NK-92 (cell line): ENCODE measurements around the gene TYMP.

ENCODE experiments used
- DNase-seq: peaks from one replicate; lab custom pipeline; 2025; ENCODE audit not compliant: unreplicated experiment; lab: John Stamatoyannopoulos, UW

TYMP gene

DNA sequence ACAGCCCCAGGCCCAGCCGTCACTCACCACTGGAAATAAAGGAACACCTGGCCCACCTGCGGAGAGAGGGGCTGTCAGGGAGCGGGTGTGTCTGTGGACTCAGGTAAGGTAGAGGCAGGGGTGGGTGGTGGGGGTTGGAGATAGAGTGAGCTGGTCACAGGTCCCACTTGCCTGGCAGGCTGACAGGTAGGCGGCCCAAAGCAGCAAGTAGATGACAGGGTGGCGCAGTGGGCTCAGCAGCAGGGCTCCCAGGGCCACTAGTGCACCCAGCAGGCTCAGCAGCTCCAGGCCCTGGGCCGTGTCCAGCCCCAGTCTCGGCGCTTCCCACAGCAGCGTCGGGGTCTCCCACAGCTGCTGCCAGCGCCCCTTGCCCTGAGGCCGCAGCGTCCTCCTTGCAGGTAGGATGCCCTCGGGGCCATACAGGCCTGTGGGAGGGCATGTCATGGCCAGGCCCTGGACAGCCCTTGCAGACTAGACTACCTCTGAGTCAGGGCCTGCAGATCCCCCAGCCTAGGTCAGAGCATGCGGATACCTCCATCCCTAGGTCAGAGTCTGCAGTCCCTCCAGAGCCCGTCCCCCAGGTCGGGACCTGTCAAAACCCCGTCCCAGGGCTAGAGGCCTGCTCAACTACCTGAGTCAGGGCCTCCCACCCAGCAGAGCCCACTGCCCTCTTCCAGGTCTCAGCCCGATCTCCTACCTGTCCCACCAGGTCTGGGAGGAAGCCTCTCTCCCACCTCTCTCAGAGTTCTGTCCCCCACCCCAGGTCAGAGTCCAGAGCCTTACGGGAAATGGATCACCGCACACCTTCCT is 23.0 kb downstream of the TYMP start:
- DNase-seq, result no peak

DNA sequence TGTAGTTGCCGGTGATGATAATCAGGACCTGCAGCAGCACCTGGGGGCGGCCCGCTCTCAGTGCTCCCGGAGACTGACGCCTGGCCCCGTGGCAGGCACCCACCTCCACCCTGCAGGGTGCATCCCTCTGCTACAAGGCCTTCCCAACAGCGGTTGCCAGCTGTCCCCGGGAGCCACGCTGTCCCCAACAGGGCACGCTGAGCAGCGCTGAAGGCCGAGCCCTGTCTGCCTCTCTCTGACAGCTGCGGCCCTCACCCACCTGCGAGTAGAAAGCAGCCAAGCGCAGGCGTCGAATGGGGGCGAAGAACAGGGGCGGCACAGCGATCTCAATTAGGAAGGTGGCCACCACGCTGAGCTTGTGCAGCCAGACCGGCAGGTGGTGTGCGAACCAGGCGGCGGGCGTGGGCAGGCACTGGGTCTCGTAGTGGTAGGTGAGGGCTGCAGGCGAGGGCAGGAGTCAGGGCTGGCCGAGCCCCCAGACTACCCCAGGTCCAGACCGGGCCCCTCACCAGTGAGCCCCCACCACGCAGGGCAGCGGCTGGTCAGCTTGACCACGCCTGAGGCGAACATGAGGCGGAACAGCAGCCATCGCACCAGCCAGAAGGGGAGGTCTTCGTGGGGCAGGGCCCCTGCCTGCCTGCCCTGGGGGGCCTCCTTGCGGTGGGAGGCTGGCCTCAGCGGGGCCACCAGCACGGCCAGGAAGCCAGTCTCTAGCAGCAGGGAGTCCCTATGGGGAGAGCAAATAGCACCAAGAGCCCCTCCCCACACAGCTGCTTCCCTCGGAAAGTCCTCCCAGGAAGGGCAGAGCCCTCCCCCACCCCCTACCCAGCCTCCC is 23.8 kb downstream of the TYMP start:
- no peak for DNase-seq

DNA sequence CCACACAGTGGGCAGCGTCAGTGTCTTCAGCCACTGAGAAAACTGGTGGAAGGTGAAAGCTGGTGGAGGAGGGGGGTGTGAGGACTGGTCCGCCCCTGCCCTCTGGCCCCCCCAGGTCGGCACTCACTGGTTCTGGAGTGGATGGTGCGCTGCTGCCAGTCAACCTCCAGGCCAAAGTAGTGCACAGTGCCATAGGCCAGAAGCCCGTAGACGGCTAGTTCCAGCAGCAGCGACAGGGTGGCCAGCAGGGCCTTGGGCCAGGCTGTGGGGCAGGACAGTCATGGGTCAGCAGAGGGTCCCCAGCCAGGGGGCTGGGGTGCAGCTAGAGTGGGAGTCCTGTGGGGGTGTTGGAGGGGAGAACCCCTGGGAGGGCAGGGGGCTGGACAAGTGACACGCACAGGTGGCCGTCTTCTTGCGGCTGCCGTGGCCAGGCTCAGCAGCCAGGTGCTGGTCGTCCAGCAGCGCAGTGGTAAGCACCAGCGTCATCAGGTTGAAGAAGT is 24.5 kb downstream of the TYMP start:
- DNase-seq, result no peak

DNA sequence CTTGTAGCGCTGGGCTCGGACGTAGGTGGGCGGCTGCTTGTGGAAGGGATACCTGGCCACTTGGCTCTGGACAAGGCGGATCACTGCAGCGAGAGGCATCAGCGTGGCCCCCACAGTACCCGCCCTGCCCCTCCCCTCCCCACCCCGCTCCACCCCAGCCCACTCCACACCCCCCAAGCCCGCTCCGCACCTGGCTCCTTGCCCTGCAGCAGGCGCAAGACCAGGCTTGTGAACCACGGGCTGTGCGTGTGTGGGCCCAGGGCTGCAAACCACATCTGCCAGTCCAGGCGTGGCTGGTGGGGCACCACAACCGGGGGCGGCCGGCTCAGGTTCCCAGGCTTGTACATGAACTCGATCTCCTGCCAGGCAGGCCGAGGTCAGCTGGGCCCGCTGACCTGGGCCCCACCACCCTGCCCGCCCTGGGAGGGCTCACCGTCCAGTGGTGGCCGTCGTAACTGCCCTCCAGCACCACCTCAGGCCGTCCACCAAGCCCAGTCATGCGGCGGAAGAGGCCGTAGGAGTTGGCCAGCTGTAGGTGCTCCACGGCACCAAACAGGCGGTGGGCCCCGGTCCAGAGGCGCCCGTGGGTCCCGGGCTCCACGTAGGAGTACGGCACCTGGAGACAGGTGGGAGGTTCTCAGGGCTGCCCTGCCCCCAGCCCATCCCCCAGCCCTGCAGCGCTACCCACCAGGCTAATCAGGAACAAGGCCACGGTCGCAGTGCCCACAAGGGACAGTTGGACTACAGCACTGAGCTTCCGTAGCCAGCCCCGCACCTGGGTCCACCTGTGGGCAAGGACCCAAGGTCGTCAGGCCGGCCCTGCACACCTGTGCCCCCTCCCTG is 25.2 kb downstream of the TYMP start:
- DNase-seq, result no peak

DNA sequence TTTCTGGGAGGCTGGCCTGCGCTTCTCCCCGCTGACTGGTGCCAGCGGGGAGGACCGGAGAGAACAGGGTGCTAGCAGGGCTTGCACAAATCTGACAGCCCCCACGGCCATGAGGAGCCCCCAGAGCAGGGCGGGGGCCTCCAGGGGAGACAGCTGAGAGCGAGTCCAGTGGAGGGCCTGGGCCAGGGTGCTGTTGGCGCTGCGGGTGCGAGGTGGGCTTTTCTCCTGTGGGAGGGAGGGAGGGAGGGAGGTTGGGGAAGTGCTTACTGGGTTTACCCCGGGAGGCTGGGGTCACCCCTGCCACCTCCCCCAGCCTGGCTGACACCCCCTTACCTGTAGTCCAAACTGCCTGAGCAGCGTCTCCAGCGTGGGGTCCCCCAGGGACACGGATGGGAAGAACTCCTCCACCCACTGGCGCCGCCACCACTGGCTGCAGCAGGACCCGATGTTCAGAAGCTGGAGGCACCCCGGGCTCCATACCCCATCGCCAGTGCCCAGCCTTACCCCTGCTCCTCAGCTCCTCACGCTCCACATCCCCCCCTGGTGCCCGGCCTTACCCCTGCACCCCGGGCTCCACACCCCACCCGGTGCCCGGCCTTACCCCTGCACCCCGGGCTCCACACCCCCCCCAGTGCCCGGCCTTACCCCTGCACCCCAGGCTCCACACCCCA is 26.2 kb downstream of the TYMP start:
- DNase-seq, result no peak

DNA sequence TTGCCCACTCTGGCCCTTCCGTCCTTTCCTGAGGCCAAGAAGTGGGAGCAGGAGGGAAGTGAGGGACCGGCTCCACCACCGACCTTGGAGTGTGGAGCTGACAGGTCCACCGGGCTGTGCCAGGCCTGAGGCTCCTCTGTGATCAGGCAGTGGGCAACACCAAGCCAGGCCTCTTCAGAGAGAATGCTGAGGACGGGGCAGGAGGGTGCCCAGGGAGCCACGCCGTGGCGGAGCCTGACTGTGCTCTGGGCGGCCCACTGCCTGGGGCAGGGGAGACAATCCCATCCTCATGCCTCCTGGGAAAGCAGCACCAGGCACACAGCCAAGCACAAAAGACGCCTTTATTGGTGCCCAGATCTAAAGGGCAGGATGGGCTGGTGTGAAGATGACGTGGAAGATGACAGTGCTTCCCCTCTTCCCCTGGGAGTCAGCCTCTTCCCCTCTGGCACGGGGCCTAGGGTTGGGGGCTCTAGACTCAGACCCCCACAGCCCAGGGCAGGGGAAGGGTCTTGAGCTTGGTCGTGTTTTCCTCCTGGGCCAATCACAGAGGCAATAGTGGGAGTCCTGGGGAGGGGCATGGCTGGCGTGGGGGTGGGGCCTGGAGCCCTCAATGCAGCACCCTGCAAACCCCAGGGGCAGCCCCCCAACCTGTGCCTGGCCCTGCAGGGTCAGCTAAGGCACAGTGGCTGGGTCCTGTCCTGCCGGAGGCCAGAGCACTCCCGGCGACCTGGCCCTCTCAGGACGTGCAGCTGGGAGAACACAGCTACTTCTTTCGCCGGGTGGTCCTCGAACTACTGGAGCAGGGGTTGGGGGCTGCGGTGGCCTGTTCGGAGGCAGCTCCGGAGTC is 27.0 kb downstream of the TYMP start:
- no peak for DNase-seq

DNA sequence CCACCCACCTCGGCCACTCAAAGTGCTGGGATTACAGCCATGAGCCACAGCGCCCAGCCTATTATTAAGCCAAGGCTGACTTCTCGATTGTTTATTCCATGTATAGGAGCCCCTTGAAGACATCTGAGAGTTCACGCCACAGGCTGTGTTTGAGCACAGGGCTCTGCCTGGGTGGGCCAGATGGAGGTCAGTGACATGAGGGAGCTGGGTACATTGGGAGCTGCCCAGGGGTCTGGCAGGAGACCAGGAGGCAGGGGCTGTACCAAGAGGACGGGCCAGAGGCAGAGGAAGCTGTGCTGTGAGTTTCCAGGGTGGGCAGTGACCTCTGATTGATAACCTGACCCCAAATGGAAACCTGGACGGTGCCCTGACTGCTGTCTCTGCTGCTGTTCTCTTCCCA is 27.7 kb downstream of the TYMP start:
- DNase-seq, result no peak

DNA sequence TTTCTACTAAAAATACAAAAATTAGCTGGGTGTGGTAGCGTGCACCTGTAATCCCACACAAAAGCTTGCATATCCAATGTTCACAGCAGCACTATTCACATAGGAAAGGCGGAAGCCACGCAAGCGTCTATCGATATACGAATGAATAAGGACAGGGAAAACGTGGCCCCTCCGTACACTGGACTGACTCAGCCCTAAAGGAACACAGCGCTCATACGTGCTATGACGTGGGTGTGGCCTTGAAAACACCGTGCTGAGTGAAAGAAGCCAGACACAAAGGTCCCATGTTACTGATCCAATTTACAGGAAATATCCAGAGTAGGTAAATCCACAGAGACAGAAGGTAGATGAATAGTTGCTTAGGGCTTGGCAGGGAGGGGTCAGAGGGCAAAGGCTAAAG is 29.4 kb downstream of the TYMP start:
- DNase-seq, result no peak

DNA sequence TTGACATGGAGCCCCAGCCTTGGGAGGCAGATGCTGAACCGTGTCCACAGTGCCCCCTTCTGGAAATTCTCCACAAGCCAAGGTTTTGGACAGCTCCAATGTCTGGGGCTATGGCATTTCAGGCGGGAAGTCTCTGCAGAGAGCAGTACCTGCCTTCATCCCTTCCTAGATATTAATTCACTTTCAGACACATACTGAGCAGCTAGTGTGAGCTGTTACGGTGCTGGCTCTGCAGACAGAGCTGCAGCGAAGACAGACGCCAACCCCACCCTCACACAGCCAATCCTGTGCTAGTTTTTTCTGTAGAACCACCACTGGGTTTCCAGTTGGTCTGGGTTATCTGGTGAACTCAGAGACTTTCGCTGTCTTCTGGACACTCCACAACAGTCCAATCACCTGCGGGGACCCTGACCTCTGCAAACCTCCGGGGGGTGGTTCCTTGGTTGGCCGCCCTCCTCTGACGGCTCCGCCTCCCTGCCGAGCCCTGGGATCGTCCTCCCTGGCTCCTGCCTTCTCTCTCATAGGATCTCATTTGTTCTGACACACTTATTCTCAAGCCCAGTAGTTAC is 31.4 kb downstream of the TYMP start:
- DNase-seq, result no peak

DNA sequence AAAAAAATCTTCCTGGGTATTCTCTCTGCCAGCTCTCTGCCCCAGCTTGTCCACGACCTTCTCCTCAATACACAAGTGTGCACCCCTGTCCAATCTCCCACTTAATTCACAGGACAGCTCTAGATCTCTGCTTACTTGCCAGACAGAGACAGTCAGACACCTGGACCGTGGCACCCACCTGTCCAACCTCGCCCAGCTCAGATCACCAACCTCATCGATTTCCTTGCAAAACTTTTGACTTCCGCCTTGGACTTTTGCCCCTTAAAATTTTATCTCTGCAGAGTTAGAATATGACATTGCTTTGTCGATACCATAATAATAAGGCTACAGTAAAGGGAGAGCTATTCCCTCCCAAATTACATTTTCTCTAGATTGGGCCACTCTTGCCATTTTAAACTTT is 32.7 kb downstream of the TYMP start:
- no peak for DNase-seq

DNA sequence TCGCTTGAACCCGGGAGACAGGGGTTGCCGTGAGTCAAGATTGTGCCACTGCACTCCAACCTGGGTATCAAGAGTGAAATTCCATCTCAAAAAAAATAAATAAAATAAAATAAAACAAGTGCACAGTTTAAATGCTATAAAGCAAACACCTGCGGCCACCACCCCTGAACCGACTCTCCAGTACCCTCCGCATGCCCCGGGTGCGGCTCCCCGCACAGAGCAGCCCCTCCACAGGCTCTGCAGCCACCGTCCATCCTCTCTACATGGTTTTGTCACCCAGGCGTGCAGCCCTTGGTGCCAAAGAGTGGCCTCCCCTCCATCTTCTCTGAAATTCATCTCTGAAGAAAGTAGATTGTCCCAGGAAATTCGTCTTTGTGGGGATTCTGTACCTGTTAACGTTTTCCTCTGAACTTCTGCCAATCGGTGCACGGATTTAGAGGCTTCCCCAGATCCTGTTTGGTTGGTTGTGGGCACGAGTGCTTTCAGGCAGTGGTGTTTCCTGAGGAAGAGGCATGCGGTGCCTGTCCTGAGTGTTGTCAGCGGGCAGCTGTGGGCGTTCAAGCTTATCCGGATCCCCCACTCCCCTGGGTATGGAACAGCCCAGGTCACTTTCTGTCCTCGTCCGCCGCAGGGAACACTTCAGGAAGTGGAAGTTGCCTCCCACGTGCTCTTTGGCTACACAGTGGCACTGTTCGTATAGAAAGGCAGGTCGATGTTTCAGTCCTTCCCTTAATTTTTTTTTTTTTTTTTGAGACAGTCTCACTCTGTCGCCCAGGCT is 39.1 kb downstream of the TYMP start:
- no peak for DNase-seq

DNA sequence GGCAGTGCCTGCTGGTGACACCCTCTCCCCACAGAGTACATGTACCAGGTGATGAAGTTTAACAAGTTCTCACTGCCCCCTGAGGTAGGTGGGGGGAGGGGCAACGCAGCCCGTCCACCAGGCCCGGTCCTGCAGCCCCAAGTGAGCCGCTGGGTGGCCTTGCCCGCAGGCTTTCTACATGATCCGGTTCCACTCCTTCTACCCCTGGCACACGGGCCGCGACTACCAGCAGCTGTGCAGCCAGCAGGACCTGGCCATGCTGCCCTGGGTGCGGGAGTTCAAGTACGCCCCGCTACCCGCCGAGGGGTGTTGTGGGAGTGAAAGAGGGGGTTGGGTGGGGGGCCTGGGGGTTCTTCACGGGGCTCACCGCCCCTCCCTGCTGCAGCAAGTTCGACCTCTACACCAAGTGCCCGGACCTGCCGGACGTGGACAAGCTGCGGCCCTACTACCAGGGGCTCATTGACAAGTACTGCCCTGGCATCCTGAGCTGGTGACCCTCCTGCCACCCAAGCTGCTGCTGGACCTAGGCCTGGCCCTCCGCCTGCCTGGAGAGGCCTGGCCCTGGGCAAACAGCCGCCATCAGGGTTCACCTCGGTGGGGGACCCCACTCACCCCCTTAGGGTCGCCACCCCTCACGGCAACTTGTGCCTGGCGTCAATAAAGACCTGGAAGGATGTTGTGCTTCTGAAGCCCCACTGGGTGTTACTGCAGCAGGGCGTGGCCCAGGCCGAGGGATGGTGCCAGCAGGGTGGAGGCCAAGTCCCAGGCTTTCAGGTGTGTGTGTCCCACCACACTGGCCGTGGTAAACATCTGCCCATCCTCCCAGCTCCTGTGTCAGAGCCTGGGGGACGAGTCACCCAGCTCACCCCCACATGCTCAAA is 40.2 kb downstream of the TYMP start:
- DNase-seq, result no peak

DNA sequence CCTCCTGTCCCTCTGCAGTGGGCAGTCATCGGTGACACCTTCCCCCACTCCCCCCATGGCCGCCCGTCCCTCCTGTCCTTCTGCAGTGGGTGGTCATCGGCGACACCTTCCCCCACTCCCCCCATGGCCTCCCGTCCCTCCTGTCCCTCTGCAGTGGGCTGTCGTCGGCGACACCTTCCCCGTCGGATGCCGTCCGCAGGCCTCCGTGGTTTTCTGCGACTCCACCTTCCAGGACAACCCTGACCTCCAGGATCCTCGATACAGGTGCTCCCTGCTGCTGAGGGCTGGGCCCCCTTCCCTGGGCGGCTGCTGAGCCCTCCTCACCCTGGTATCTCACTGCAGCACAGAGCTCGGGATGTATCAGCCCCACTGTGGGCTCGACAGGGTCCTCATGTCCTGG is 40.9 kb downstream of the TYMP start:
- DNase-seq, result no peak

DNA sequence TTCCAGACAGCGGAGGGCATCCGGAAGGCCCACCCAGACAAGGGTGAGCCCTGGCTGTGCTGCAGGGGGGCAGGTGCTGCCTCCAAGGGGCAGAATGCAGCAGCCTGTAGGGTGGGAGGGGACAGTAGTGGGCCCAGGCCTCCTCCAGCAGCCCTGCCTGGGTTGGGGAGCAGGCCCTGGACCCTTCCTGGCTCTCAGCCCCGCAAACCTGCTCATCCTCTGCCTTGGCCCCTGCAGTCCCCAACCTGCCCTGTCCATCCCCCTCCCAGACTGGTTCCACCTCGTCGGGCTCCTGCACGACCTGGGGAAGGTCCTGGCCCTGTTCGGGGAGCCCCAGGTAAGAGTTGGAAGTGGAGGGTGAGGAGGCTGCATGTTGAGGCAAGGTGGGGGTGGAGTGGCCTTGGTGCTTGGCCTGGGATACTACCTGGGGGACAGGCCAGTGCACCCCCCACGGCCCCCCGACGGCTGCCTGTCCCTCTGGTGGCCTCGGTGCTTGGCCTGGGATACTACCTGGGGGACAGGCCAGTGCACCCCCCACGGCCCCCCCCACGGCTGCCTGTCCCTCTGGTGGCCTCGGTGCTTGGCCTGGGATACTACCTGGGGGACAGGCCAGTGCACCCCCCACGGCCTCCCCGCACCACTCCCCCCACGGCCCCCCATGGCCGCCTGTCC is 41.7 kb downstream of the TYMP start:
- DNase-seq, result no peak

DNA sequence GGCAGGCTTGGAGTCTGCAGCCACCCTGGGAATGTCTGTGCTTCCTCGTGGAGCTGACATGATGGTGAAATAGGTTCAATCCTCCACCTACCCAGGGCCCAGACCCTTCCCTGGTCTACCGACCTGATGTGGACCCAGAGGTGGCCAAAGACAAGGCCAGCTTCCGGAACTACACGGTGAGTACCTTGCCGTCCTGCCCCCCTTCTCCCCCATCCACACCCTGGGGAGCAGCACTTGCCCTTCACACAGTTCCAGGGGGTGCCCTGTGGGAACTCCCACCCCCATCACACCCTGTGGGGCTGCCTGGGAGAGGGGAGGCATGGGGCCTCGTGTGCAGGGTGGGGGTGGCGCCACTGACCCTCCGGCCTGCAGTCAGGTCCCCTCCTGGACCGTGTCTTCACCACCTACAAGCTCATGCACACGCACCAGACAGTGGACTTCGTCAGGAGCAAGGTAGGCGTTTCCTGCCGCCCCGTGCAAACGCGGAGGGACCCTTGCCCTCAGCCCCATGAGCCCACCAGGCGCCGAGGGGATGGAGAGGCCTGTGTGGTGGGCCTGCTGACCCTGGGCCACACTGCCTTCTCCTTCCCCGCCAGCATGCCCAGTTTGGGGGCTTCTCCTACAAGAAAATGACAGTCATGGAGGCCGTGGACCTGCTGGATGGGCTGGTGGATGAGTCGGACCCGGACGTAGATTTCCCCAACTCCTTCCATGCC is 42.4 kb downstream of the TYMP start:
- DNase-seq, result no peak

DNA sequence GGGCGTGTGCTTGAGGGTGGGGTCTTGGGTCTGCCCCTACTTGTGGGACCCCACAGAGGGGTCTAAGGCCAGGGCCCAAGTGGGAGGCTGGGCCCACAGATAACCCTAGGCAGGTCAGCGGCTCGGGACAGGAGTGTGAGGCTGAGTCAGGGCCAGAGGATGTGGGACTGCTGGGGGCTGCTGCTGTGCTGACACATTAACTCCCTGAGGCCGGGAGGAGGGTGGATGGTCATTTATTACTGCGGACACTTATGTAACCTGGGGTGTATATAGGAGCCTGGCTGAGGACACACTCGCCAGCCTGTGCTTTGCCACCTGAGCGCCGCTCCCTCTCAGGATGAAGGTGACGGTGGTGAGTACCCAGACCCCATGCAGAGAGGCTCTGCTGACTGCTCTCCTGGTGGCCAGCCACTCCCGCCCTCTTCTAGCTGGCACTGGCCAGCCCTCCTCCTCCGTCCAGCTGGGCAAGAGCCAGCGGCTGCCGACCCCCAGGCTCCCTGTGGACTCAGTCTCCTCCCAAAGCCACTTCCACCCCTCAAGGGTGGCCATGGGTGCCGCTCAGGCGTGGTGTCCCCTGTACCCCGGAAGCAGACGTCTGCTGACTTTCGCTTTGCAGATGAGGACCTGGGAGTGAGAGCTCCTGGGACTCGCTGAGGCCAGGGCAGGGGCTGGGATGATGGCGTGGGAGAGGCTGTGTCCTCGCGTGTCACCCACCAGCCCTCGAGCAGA is 43.1 kb downstream of the TYMP start, which contains the start of gene MIOX:
TSS of gene MIOX (plus strand) at position 299 of the 729 bp plus-strand sequence. CDS start at position 338, 39 bp downstream.
- no peak for DNase-seq
